GM19397 (cell line): ENCODE measurements around the gene CYSRT1.
A peak's percentile ranks its signal among the peaks of the same experiment; 100 is the strongest.

Experiments
- ATAC-seq: cut with Tn5 transposase; IDR thresholded peaks from one replicate; pipeline ENCODE4 v1.9.1; 2021; ENCODE audit warnings: mild to moderate bottlenecking, moderate library complexity; ENCODE audit not compliant: unreplicated experiment

CYSRT1 gene, protein sequence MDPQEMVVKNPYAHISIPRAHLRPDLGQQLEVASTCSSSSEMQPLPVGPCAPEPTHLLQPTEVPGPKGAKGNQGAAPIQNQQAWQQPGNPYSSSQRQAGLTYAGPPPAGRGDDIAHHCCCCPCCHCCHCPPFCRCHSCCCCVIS

DNA sequence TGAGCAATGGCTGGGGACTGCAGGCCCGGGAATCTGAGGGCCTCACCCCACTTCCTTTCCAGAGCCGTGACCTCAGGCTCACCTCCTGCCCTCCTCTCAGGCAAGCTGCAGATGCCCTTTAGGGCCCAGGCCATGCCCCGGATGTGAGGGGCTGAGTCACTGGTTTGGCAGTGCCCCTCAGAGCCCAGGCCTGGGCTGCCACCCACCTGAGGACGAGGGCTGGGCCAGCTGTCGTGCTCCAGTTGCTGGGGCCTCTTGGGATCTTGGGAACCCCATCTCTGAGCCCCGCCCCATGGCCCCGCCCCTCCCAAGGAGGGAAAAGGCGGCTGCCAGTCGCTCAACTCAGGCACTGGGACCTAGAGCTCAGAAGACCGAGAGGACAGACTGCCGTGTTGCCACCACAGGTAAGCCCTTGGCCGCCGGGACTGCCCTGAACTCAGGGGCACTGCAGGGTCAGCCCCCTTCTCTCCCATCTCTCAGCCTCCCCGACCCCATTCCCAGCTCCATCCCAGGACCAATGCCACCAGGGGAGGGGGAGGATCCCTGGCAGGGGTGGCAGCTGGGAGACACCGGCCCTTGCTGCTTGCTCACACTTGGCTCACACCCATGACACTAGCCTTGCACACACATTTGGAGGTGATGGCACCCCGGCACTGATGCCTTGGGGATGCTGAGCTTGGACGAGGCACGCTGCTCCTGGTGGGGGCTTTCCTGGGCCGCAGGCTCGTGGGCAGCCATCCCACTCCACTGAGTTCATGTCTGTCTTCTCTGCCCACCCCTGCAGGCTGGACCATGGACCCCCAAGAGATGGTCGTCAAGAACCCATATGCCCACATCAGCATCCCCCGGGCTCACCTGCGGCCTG lies at the start of gene CYSRT1:
TSS of gene CYSRT1 (plus strand) at position 345 of the 865 bp plus-strand sequence. CDS start at position 793, 448 bp downstream.
- ATAC-seq = no peak

DNA sequence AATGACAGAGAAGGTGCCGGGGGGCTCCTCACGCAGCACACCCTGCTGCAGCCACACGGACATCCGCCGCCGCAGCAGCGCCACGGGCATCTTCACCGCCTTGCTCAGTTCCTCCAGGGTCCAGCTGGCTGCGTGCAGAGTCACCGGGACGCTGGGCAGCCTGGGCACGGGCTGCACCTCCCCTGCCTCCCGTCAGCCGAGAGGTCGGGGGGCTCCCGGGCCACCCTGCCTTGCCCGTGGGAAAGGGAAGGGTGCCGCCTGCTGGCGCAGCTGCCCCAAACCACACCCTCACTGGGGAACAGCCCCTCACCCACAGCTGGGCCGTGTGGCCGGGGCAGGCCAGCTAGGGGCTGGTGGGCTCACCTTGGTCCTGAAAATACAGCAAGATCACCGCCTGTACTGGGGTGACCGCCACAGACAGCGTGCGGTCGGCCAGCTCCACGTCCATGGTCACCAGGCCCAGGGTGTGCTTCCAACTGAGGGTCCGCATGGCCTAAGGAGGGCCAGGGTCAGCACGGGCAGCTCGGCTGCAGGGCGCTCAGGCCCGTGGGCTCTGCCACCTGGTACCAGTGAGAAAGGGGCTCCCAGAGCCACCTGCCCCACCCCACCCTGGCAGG lies 49.5 kb upstream of the CYSRT1 start:
- no peak for ATAC-seq

DNA sequence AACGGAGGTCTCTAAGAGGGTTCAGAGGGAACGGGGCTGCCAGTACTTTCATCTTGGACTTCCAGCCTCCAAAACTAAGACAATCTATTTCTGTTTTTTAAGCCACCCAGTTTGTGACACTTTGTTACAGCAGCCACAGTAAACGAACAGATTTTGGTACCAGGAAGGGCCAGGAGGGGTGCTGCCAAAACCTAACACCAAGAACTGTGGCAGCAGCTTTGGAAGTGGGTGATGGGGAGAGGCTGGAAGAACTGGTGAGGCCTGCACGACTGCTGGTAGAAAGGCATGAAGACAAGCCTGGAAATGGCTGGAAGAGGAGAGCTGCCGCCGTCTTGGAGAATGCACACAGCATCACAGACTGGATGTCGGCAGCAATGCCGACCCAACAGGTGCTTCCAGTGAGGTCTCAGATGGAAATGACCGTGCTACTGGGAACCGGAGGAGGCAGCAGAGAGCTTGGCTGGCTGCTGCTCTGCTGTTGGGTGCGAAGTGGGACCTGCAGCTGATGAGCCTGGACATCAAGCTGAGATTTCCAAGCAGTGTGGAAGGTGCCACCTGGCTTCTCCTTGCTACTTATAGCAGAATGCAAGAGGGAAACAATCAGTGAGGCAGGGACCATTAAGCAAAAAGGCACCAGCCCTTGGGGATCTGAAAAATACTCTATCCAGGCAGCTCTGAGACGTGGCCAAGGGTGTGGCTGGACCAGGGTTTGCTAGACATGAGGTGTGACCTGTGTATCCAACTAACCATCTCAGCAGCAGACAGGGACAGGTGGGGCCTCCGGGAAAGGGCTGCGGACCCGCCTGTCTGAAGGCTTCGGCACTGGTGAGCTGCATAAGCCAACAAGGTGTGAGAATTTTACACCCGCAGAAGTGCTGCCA lies 48.4 kb upstream of the CYSRT1 start:
- ATAC-seq = no peak

DNA sequence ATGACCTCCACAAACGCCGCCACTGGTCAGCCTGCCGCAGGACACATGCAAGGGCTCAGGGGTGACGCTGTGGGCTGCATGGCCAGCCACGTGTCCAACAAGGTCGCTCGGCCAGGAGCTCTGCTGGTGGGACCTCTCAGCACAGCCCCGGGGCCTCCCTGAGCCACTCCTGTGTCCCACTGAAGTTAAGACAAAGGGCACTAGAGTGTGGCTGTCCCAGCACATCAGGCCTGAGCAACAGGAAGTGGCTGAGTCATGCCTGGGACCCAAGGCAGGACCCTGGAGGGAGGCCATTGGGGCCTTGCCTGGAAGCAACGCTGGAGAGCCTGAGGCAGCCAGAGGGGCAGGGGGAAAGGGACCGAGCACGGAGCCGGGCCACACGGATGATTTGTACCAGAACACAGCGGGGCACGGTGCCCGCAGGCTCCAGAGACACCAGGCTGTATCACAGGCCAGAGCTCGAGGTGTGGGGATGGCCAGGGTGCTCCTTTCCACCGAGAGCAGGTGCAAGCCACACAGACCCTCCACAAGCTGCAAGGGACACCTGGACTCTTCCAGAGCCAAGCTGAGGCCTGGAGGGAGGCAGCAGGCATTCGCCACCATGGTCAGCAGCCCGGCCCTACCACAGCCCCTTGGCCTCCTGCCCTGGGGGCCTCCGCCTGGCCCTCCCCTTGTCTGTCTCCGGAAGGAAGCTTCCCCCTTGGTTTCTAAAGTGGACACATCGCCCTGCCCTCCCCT lies 46.6 kb upstream of the CYSRT1 start:
- ATAC-seq = no peak

DNA sequence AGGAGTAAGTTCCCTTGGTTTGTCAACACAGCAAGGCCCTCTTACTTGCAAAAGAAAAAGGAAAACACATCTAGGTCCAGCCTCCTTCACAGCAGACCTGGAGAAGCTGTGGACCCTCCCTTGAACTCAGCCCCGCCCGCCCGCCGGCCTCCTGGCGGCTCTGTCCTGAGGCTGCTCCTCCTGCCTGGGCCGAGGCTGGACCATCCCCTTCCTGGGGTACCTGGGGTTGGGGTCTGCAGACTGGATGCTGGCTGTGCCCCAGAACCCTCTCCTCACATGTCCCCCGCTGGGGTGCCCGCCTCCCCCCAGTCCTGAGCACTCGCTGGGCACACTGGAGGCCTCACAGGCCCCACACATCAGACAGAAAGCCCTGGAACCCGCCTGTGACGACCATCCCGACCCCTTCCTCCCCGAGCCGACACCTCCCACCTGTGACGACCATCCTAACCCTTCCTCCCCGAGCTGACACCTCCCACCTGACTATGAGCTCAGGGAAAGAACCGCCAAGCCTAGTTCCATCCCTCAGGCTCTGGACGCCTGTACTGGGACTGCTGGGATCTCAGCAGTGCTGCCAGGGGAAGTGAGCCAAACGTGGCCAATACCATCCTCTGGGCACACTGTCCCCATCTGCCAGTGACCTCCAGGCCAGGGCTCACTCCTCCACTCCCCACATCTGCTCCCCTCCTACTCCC lies 45.9 kb upstream of the CYSRT1 start:
- no peak for ATAC-seq

DNA sequence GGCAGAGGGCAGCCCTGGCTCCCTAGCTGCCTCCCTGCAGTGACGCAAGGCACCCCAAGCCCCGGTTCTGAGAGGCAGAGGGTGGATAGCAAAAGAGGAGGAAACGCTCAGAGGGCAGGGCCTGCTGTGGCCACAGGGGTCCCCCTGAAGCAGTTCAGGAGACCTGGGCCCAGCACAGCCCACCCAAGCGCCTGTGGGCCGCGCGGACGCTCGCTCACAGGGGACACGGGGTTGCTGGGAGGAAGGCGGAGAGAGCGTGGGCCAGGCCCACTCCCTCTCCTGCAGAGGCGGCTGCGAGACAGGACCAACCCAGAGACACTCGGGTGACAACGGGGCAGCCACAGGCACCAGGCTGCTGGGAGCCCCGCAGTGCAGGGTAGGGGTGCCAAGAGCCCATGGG lies 45.2 kb upstream of the CYSRT1 start:
- no peak for ATAC-seq

DNA sequence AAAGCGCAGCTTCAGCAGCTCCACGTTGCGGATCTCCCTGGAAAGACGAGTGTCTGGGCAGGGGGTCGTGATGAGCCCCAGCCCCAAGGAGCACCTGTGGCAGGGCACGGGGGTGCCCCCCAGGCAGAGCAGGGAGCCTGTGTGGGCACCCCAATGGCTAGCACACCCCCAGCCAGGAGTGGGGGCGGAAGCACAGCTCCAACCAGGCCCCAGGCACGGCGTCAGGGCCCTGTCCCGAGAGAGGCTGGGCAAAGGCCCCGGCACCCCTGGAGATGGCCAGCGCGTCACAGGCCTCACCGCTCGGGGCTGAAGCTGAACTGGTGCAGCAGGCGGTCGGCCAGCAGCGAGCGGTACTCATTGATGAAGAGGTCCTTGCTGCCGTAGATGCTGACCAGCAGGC lies 44.5 kb upstream of the CYSRT1 start:
- no peak for ATAC-seq

DNA sequence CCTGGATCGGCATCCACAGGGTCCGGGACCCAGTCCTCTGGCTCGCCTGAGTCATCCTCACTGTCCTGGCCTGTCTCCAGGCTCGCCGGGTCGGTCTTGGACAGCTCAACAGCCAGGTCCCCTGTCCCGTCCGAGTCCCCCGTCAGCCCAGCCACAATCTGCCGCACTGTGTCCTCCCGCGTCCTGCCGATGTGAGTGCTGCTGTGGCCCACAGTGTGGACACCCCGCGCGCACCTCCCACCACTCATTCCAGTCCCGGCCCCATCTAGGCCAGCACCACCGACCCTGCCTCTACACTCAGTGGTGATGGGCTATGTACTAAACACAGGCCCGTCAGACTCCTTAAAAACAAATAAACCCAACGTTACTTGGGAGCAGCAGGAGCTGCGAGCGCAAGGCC lies 43.3 kb upstream of the CYSRT1 start:
- ATAC-seq = no peak

DNA sequence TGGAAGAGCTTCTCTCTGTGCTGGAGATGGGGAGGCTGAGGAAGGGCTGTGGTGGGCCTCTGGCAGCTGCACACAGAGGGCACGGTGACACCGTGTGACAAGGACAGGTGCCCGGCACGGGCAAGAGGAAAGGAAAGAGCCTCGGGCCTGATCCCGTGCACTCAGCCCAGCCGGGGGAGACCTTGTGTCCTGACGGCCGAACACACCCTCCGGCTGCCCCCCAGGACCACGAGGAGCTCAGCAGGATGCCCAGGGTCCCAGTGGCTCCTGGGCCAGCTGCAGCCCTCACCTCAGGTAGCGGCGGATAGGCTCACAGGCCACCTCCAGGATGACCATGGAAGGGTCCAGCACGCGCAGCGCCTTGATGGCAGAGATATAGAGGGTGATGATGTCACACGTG lies 42.1 kb upstream of the CYSRT1 start:
- no peak for ATAC-seq

DNA sequence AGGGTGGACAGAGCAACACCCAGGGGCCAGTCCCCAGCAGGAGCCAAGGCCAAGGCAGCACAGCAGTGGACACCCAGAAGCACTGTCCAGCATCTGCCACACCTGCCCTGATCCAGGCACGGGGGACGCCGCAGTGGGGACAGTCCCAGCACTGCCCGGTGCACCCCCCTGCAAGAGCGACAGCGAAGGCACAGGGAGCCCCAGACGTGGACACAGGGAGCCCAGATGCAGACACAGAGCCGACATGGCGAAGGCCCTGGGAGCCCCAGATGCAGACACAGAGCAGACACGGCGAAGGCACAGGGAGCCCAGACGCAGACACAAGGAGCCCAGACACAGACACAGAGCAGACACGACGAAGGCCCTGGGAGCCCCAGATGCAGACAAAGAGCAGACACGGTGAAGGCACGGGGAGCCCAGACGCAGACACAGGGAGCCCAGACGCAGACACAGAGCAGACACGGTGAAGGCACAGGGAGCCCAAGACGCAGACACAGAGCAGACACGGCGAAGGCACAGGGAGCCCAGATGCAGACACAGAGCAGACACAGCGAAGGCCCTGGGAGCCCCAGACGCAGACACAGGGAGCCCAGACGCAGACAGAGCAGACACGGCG lies 40.9 kb upstream of the CYSRT1 start:
- no peak for ATAC-seq

DNA sequence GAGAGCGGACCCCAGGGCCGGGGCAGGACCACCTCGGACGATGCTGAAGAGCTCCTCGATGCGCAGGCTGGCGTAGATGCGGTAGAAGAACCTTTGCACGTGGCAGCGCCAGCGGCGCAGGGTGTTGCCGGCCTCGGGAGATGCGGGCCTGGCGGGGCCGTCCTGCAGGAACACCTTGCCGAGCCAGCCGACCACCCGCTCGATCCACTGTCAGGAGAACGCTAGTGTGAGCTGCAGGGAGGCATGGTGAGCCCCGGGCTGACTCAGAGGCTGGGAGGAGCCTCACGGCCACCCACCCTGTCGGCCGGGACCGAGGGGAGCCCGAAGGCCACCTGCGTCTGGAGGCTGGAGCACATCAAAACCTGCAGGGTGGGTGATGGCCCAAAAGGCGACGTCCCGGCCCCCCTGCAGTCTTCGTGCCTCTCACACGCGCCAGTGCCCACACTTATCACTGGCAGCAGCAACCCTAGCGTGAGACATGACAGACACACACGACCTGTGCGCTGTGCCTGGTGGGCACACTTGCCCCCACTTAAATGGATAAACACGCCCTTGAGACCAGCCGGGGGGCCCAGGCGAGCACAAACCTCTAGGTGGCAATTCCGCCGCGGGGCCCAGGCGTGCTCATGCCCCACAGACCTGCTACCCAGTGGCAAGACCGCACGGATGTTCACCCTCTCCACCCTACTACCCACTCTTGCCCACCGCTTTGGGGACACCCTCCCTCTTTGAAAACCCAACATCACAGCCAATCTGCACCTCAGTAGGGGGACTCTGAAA lies 39.9 kb upstream of the CYSRT1 start:
- no peak for ATAC-seq

DNA sequence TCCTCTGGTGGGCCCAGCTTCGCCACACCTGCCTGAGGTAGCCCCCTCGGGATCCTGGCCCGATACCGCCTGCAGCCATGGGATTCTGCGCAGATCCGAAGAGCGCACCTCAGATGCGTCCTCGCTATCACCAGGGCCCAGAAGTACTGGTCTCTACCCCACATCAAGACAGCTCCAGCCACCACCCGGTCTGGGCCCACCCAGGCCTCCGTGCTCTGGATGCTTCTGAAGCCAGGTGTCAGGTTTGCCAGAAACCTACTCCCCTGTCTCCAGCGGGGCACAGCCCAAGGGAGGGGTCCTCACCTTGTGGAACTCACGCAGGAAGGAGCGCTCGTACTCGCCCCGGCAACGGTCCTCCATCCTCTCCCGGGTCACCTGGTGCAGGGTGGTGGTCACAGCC lies 39.1 kb upstream of the CYSRT1 start:
- ATAC-seq = no peak

DNA sequence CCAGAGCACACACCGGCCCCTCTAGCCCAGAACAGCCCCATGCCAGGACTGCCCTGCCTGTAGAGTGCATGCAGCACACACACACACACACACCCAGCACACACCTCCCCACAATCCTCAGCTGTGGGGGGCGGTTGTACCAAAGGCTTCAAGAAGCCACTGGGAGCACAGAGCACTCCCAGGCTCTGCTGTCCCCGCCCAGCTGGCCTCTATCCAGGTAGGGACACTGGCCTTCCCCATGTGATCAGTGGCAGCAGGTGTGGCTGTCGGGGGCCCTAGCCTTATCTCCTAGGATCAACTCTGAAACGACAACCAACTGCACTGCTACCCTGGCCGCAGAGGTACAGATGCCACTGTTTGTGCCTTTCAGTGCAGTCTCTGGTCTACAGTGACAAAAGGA lies 38.6 kb upstream of the CYSRT1 start:
- no peak for ATAC-seq

DNA sequence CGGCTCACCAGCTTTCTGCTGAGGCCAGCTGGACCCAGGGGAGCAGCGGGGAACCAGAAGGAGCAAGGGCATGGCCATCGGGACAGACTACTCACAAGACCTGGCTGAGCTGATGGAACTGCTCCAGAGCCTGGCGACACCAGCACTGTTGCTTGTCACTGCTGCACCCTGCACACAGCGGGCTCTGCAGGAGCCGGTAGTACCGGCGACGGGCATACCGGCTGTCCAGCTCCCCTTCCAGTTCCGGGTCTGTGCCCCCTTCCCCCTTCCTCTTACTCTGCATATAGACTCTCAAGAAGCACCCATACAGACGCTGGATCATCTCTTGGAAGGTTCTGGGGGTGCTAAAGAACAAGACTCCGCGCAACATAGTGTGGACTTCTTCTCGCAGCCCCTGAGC lies 37.6 kb upstream of the CYSRT1 start:
- no peak for ATAC-seq

DNA sequence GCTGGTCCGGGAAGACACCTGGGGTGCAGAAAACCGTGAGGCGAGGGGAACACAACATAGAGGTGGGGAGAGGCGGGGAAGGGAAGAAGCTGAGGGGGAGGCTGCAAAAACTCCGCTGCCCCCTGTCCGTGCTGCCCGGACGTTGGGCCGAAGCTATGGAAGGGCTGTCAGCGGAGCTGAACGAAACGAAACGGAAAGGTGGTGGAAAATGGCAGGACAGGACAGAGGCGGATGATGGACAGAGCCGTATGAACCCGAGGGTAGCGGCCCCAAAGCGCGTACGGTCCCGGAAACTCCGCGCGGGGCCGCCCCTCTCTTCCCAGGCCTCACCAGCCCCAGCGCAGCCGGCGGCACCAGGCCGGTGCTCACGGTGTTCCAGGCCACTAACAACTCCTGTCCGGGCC lies 36.9 kb upstream of the CYSRT1 start:
- no peak for ATAC-seq

DNA sequence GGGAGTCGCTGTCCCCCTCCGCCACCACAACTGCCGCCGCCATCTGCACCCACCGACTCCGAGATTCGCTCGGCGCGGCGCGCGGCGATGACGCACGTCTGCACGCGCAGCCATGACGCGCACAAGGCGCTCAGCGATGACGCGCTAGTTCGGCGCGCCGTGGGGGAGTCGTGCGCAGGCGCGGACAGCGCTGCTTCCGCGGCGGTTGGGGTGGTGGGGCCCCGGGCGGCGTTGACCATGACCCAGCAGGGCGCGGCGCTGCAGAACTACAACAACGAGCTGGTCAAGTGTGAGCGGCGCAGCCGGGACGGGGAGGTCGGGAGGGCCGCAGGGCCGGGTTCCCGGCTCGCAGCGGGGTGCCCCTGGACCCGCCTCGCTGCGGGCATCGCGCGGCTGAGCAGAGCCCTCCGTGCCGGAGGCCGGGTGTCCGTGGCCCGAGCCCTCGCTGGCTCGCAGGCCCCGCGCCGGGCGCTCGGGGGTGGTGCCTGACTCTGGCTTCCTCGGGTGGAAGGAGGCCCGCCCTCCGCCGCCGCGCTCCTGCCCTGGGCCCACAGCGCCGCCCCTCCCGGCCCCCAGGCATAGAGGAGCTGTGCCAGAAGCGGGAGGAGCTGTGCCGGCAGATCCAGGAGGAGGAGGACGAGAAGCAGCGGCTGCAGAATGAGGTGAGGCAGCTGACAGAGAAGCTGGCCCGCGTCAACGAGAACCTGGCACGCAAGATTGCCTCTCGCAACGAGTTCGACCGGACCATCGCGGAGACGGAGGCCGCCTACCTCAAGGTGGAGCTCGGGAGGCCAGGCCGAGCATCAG lies 36.3 kb upstream of the CYSRT1 start, which contains the start of the genes ANAPC2 and SSNA1:
TSS of gene ANAPC2 (minus strand) at position 71 of the 807 bp plus-strand sequence. CDS start at position 43, 28 bp downstream.
TSS of gene SSNA1 (plus strand) at position 187 of the 807 bp plus-strand sequence. CDS start at position 238, 51 bp downstream.
- peak; percentile 78 for ATAC-seq
